MM.1S (cell line): ENCODE results near the gene CCR3.

Experiments used
- CTCF ChIP-seq: fragments of 300-600 bp; sonication (generic); IDR thresholded peaks from 2 replicates; pipeline ENCODE4 v1.5.1; 2016; ENCODE audit warnings: antibody characterized with exemption, low read length, mixed read lengths
- EZH2 ChIP-seq: fragments of 300-600 bp; sonication (generic); optimal IDR thresholded peaks from 2 replicates; pipeline ENCODE3; 2017; ENCODE audit warnings: low read depth, mild to moderate bottlenecking, antibody characterized with exemption, low read length, mixed read lengths
- EZH2phosphoT487 ChIP-seq: fragments of 300-600 bp; sonication (generic); IDR thresholded peaks from 2 replicates; pipeline ENCODE4 v1.6.1; 2018; ENCODE audit warnings: antibody characterized with exemption, low read length

- TF ChIP-seq CTCF, result no peak
- no peak for TF ChIP-seq EZH2phosphoT487
- no peak for TF ChIP-seq EZH2
Measured at GRCh38 chr3:46298871-46299607, 56.8 kb downstream of the CCR3 start.
